Adipocyte (in vitro differentiated cells): ENCODE results near the gene ENOX1.
A peak's percentile ranks its signal among the peaks of the same experiment; 100 is the strongest.

Source experiments
- DNase-seq: peaks from one replicate; pipeline ENCODE4 v3.0.0-alpha.2; 2015; ENCODE audit warnings: low read depth
- H3K27me3 ChIP-seq: replicated peaks from 2 replicates; pipeline ENCODE4 v1.7.0; 2013; ENCODE audit warnings: mild to moderate bottlenecking, low read length, moderate library complexity; ENCODE audit not compliant: control insufficient read depth, insufficient read depth
- H3K36me3 ChIP-seq: 2 replicates; pipeline ENCODE4 v1.7.0; 2013; ENCODE audit warnings: low read length, mild to moderate bottlenecking, moderate library complexity; ENCODE audit not compliant: control insufficient read depth, insufficient read depth, severe bottlenecking
- H3K4me1 ChIP-seq: 2 replicates; pipeline ENCODE4 v1.7.0; 2013; ENCODE audit warnings: mild to moderate bottlenecking, low read length, moderate library complexity; ENCODE audit not compliant: control insufficient read depth, insufficient read depth
- H3K4me3 ChIP-seq: 2 replicates; pipeline ENCODE4 v1.7.0; 2013; ENCODE audit warnings: mild to moderate bottlenecking, low read length, moderate library complexity
- H3K9ac ChIP-seq: 2 replicates; pipeline ENCODE4 v1.7.0; 2013; ENCODE audit warnings: mild to moderate bottlenecking, low read length, moderate library complexity
- H3K9me3 ChIP-seq: 2 replicates; pipeline ENCODE4 v1.7.0; 2013; ENCODE audit warnings: mild to moderate bottlenecking, low read length, moderate library complexity; ENCODE audit not compliant: control insufficient read depth

The ENOX1 gene

GRCh38 chr13:43652760-43653159 lies 134.0 kb downstream of the ENOX1 start:
- no peak overlapping the region for H3K9ac ChIP-seq
- no peaks in the 10 kb centered on the region for H3K9me3 ChIP-seq
- no peaks in the 10 kb centered on the region for H3K4me1 ChIP-seq
- H3K4me3 ChIP-seq, result no peak overlapping the region
- DNase-seq, result no peak
- H3K27me3 ChIP-seq, result no peaks in the 10 kb centered on the region
- no peaks in the 10 kb centered on the region for H3K36me3 ChIP-seq

GRCh38 chr13:43650882-43651281 lies 135.9 kb downstream of the ENOX1 start:
- H3K9me3 ChIP-seq, result no peaks in the 10 kb centered on the region
- H3K27me3 ChIP-seq, result no peaks in the 10 kb centered on the region
- no peak overlapping the region for H3K4me3 ChIP-seq
- H3K9ac ChIP-seq, result no peak overlapping the region
- H3K36me3 ChIP-seq, result no peaks in the 10 kb centered on the region
- no peak for DNase-seq
- peaks cover 1% of the 10 kb centered on the region for H3K4me1 ChIP-seq

DNA sequence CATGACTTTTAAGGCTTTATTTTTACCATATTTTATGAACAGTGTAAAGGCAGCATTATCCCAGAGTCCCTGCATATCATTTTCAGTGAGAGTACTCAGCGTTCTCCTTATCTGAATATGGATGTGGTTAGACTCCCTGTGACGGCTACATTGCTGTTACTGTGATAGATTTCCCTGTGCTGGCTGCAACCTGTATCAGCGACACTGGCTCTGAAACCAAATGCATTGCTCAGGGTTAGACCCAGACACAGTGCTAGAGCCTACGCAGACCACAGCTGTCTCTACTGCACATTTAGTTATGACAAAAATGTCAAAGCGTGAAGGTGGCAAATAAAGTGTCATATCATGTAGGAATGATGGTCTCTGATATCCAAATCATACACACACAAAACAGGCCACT lies 138.0 kb downstream of the ENOX1 start:
- DNase-seq, result no peak
- H3K4me3 ChIP-seq, result no peak overlapping the region
- H3K27me3 ChIP-seq, result no peaks in the 10 kb centered on the region

GRCh38 chr13:43647471-43647870 lies 139.3 kb downstream of the ENOX1 start:
- DNase-seq, result no peak

More for the DNA sequence above, 138.0 kb downstream of the ENOX1 start:
- Histone ChIP-seq H3K9me3 (no peaks in the 10 kb centered on the region), H3K4me1 (peaks cover 3% of the 10 kb centered on the region), H3K9ac (no peak overlapping the region), H3K36me3 (no peaks in the 10 kb centered on the region)

GRCh38 chr13:43640476-43640875 lies 146.3 kb downstream of the ENOX1 start:
- no peak for DNase-seq
- H3K4me3 ChIP-seq, result no peak overlapping the region
- H3K9me3 ChIP-seq, result no peaks in the 10 kb centered on the region
- no peaks in the 10 kb centered on the region for H3K36me3 ChIP-seq
- no peak overlapping the region for H3K9ac ChIP-seq
- no peaks in the 10 kb centered on the region for H3K4me1 ChIP-seq
- H3K27me3 ChIP-seq, result no peaks in the 10 kb centered on the region

More at GRCh38 chr13:43647471-43647870, 139.3 kb downstream of the ENOX1 start:
- no peaks in the 10 kb centered on the region for H3K27me3 ChIP-seq
- H3K4me1 ChIP-seq, result peaks cover 3% of the 10 kb centered on the region
- H3K9me3 ChIP-seq, result no peaks in the 10 kb centered on the region
- no peak overlapping the region for H3K9ac ChIP-seq
- no peak overlapping the region for H3K4me3 ChIP-seq
- H3K36me3 ChIP-seq, result no peaks in the 10 kb centered on the region

- no peak overlapping the region for H3K4me3 ChIP-seq
- H3K27me3 ChIP-seq, result no peaks in the 10 kb centered on the region
- DNase-seq, result no peak
- H3K9ac ChIP-seq, result no peak overlapping the region
- no peaks in the 10 kb centered on the region for H3K9me3 ChIP-seq
- peaks cover 7% of the 10 kb centered on the region for H3K4me1 ChIP-seq
- no peaks in the 10 kb centered on the region for H3K36me3 ChIP-seq
Measured at GRCh38 chr13:43631106-43631505, 155.7 kb downstream of the ENOX1 start.

GRCh38 chr13:43629691-43630480 lies 156.9 kb downstream of the ENOX1 start:
- no peaks in the 10 kb centered on the region for H3K27me3 ChIP-seq
- no peak overlapping the region for H3K4me3 ChIP-seq
- no peak overlapping the region for H3K9ac ChIP-seq
- peak; percentile 21 for DNase-seq
- no peaks in the 10 kb centered on the region for H3K36me3 ChIP-seq
- H3K4me1 ChIP-seq, result peaks cover 7% of the 10 kb centered on the region
- H3K9me3 ChIP-seq, result no peaks in the 10 kb centered on the region

DNA sequence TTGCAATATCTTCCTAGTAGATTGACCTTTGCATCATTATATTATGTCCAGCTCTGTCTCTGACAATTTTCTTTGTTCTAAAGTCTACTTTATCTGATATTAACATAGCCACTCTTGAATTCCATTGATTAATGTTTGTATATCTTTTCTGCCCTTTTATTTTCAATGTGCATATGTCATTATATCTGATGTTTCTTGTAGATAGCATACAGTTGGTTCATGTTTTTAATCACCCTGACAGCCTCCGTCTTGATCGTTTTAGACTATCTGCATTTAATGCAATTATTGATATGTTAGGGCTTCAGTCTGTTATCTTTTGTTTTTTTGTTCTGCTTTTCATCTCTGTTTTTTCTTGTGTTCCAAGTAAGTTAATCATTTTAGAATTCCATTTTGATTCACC lies 159.8 kb downstream of the ENOX1 start:
- no peak for DNase-seq
- Histone ChIP-seq H3K27me3 (no peaks in the 10 kb centered on the region), H3K36me3 (no peaks in the 10 kb centered on the region), H3K4me3 (no peak overlapping the region), H3K4me1 (peaks cover 7% of the 10 kb centered on the region), H3K9me3 (no peaks in the 10 kb centered on the region), H3K9ac (no peak overlapping the region)

DNA sequence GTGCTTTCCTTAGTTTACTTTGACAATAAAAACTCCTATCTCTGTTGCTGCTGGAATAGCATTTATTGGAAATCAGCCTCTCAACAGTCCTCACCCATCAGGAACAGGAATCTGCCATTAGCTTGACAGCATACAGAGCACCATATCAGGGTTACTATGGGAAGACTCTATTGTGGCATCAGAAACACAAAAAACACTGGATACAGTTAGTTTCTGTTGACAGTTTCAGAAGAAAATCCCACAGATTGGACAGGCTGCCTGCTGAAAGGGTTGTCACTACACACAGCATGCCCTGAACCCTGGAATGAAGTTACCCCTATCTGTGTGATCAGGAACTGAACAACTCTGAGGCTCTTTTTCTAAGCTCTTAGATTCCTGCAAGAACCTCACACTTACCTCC lies 172.7 kb downstream of the ENOX1 start:
- H3K9me3 ChIP-seq, result no peaks in the 10 kb centered on the region
- no peaks in the 10 kb centered on the region for H3K27me3 ChIP-seq
- no peak overlapping the region for H3K9ac ChIP-seq
- H3K36me3 ChIP-seq, result no peaks in the 10 kb centered on the region
- H3K4me3 ChIP-seq, result no peak overlapping the region
- H3K4me1 ChIP-seq, result peaks cover 31% of the 10 kb centered on the region
- DNase-seq, result no peak

DNA sequence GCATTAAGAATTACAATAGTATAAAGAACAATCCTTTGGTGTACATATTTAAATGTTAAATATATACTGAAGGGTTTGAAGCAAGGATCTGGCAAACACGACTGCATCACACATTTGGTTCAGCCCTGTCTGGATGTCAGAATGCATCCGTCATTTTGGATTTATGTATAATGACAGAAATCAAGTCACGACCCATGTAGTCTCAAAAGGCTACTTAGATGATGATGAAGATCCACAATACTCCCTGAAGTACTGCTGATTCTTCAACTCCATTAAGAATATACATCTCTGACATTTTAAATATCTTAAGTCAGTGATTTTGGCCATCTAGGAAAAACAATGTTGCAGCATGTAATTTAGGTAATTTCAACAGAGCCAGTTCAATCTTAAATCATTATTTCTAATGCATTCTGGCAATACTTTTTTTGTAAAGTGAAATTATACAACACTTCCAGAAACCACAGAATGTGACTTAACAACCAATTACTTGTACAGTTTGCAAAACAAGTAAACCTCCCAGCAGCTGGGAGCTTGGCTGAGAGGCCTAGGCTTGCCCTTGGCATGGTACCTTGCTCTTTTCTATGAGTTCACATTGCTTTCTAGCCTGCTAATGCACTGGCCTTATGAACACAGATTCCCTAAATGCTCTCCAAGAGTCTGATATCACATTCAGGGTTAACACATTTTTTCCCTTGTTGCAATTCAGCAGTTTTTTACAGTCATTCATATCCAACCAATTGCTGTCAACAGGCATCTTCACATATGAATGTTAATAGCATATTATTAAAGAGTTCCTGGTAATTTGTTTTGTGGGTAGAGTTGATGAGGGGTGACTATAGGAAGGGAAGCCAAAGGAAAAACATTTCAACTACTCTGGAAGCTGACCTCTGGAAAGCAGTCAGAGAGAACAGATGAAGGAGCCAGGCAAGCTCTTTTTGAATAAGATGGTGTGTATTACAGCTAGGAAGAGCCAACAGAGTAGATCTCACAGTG lies 175.2 kb downstream of the ENOX1 start:
- Histone ChIP-seq H3K9me3 (no peaks in the 10 kb centered on the region), H3K9ac (no peak overlapping the region), H3K27me3 (no peaks in the 10 kb centered on the region), H3K4me1 (peaks cover 34% of the 10 kb centered on the region), H3K36me3 (no peaks in the 10 kb centered on the region), H3K4me3 (no peak overlapping the region)
- peak; percentile 15 for DNase-seq

DNA sequence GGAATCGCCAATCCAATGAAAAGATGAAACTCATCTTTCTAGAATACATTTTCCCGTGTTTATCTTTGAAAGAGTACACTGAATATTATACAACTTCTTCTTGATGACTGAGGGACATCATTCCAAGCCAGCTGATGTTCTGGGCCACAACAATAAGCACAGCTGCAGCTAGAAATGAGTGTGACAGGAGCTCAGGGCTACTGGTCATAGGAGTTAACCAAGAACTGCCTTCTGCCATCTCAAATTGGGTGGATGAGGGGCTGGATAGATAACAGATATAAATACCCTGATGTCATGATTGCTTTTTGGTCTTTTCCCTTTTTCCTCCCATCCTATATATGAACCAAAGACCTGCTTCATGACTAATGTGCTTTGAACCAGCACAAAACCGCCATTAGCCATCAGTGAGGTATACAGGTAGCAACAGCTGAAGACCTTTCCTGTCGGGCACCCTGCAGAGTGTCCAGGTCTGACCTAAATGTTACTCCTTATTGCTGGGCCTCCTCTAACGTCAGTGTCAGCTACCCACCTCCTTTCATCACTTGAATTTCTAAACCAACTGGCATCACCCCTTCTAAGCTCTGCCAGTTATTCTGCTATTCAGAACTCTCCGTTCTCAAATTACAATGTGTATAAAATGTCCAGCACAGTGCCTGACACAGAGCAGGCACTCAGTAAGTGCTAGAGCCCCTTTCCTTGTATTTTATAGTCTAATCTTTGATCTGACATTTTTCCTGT lies 178.2 kb downstream of the ENOX1 start:
- peaks cover 14% of the 10 kb centered on the region for H3K9me3 ChIP-seq
- no peak overlapping the region for H3K4me3 ChIP-seq
- peaks cover 34% of the 10 kb centered on the region for H3K4me1 ChIP-seq
- no peaks in the 10 kb centered on the region for H3K36me3 ChIP-seq
- H3K27me3 ChIP-seq, result no peaks in the 10 kb centered on the region
- DNase-seq, result no peak
- no peak overlapping the region for H3K9ac ChIP-seq
